Activated CD8-positive, alpha-beta memory T cell treated with anti-CD3 and anti-CD28 coated beads for 1 hour (primary cell): ENCODE results near the gene ARFGEF3.

Source experiments
- DNase-seq, 2 donors: peaks; one replicate each; pipeline ENCODE4 v3.0.0-alpha.2; 2020; ENCODE audit warnings: low read depth in 1 of 2; ENCODE audit errors: extremely low read depth in 1 of 2

ARFGEF3 gene

GRCh38 chr6:138297761-138298298 lies 136.1 kb downstream of the ARFGEF3 start:
- DNase-seq, result no peak

GRCh38 chr6:138300469-138300868 lies 138.7 kb downstream of the ARFGEF3 start:
- DNase-seq, result no peak

- no peak for DNase-seq
Measured at GRCh38 chr6:138302554-138302953, 140.8 kb downstream of the ARFGEF3 start.

GRCh38 chr6:138307352-138307751 lies 145.6 kb downstream of the ARFGEF3 start:
- DNase-seq, result no peak

- no peak for DNase-seq
Measured at GRCh38 chr6:138307816-138308730, 146.3 kb downstream of the ARFGEF3 start.

- DNase-seq, result no peak
Measured at GRCh38 chr6:138308731-138309110, 147.0 kb downstream of the ARFGEF3 start.

GRCh38 chr6:138309695-138310094 lies 148.0 kb downstream of the ARFGEF3 start:
- no peak for DNase-seq

GRCh38 chr6:138310294-138310693 lies 148.6 kb downstream of the ARFGEF3 start:
- no peak for DNase-seq

- no peak for DNase-seq
Measured at GRCh38 chr6:138310821-138311220, 149.1 kb downstream of the ARFGEF3 start.

- no peak for DNase-seq
Measured at GRCh38 chr6:138311268-138311667, 149.5 kb downstream of the ARFGEF3 start.

- no peak for DNase-seq
Measured at GRCh38 chr6:138318741-138319375, 157.1 kb downstream of the ARFGEF3 start.

- no peak for DNase-seq
Measured at GRCh38 chr6:138321934-138322333, 160.2 kb downstream of the ARFGEF3 start.

- no peak for DNase-seq
Measured at GRCh38 chr6:138323821-138324220, 162.1 kb downstream of the ARFGEF3 start.

GRCh38 chr6:138328210-138328609 lies 166.5 kb downstream of the ARFGEF3 start:
- no peak for DNase-seq

- DNase-seq, result no peak
Measured at GRCh38 chr6:138330763-138331162, 169.0 kb downstream of the ARFGEF3 start.

- DNase-seq, result no peak
Measured at GRCh38 chr6:138331444-138331843, 169.7 kb downstream of the ARFGEF3 start.

GRCh38 chr6:138331984-138332383 lies 170.2 kb downstream of the ARFGEF3 start:
- DNase-seq, result no peak

- DNase-seq, result no peak
Measured at GRCh38 chr6:138334000-138334399, 172.3 kb downstream of the ARFGEF3 start.

GRCh38 chr6:138334963-138335362 lies 173.2 kb downstream of the ARFGEF3 start:
- DNase-seq, result no peak

- DNase-seq, result no peak
Measured at GRCh38 chr6:138336221-138336620, 174.5 kb downstream of the ARFGEF3 start.

- no peak for DNase-seq
Measured at GRCh38 chr6:138337076-138337475, 175.3 kb downstream of the ARFGEF3 start.

- no peak for DNase-seq
Measured at GRCh38 chr6:138339024-138339423, 177.3 kb downstream of the ARFGEF3 start.
